H1 (cell line): ENCODE data around the gene IQCH. TPM values are rescaled to one million over a fixed set of nuclear protein-coding genes. Genes with fewer than 3 reads are reported as not detected.

Experiments
- CTCF ChIA-PET: fragments of 300-600 bp; sonication (Branson Sonifier 250); formaldehyde crosslinking; loops from one replicate; lab custom pipeline; 2021; ENCODE audit not compliant: partially characterized antibody; lab: Charles Lee
- POLR2A ChIA-PET: fragments of 300-600 bp; sonication (Branson Sonifier 250); formaldehyde crosslinking; loops from one replicate; lab custom pipeline; 2021; ENCODE audit warnings: inconsistent platforms; ENCODE audit not compliant: partially characterized antibody; lab: Charles Lee
- DNase-seq, 2 experiments: peaks; one replicate each; pipeline versions ENCODE4 v3.0.0 to v3.0.0-alpha.2; 2010 to 2022; ENCODE audit warnings: low spot score in 2 of 2, low read depth in 1 of 2, mixed read lengths in 1 of 2
- FAIRE-seq: peaks from 2 replicates; lab custom pipeline; 2011; peaks lifted over from hg19 to GRCh38; lab: Jason Lieb, UNC
- H2AFZ ChIP-seq: 2 replicates; pipeline ENCODE4 v1.8.1; 2012; ENCODE audit warnings: low read length, inconsistent platforms
- H2AK5ac ChIP-seq: 2 replicates; pipeline ENCODE4 v1.6.1; 2013; ENCODE audit warnings: low read depth, low read length
- H2BK120ac ChIP-seq: replicated peaks from 2 replicates; pipeline ENCODE3; 2013; ENCODE audit warnings: low read depth, low read length, inconsistent platforms
- H2BK12ac ChIP-seq: 2 replicates; pipeline ENCODE4 v1.6.1; 2013; ENCODE audit warnings: low read depth, low read length
- H2BK15ac ChIP-seq: 2 replicates; pipeline ENCODE4 v1.6.1; 2013; ENCODE audit warnings: low read length
- H2BK20ac ChIP-seq: 2 replicates; pipeline ENCODE4 v1.6.1; 2013; ENCODE audit warnings: low read length
- H2BK5ac ChIP-seq: 2 replicates; pipeline ENCODE4 v1.6.1; 2013; ENCODE audit warnings: low read depth, low read length
- H3K14ac ChIP-seq: 2 replicates; pipeline ENCODE4 v1.6.1; 2013; ENCODE audit warnings: inconsistent platforms; ENCODE audit not compliant: insufficient read length
- H3K18ac ChIP-seq: 2 replicates; pipeline ENCODE4 v1.6.1; 2013; ENCODE audit warnings: low read length; ENCODE audit errors: extremely low read depth
- H3K23ac ChIP-seq: 2 replicates; pipeline ENCODE4 v1.6.1; 2013; ENCODE audit warnings: inconsistent platforms; ENCODE audit not compliant: insufficient read length
- H3K23me2 ChIP-seq: 2 replicates; pipeline ENCODE4 v1.6.1; 2013; ENCODE audit warnings: low read depth, low read length
- H3K27ac ChIP-seq: 2 replicates; pipeline ENCODE4 v1.6.1; 2011; ENCODE audit warnings: low read depth, low read length, inconsistent platforms
- H3K27me3 ChIP-seq, 4 experiments: replicated peaks in 1 of 4; 1 replicate in 1 of 4; 2 replicates in 3 of 4; pipeline versions ENCODE4 v1.6.1 to v1.8.1; 2011 to 2013; ENCODE audit warnings: low read length in 3 of 4, mild to moderate bottlenecking in 3 of 4, inconsistent platforms in 2 of 4, mixed read lengths in 2 of 4, moderate library complexity in 1 of 4; ENCODE audit not compliant: control insufficient read depth in 3 of 4, insufficient read depth in 3 of 4; ENCODE audit errors: extremely low read depth in 1 of 4
- H3K36me3 ChIP-seq, 4 experiments: 2 replicates each; pipeline versions ENCODE4 v1.6.1 to v1.8.1; 2011 to 2013; ENCODE audit warnings: mild to moderate bottlenecking in 4 of 4, low read length in 3 of 4, moderate library complexity in 2 of 4, control low read depth in 1 of 4, inconsistent platforms in 1 of 4; ENCODE audit not compliant: insufficient read depth in 4 of 4, control insufficient read depth in 2 of 4
- H3K4ac ChIP-seq: replicated peaks from 2 replicates; pipeline ENCODE3; 2013; ENCODE audit warnings: low read length, low read depth, mixed read lengths, inconsistent platforms; ENCODE audit not compliant: insufficient read length
- H3K4me1 ChIP-seq, 4 experiments: replicated peaks in 1 of 4; 1 replicate in 1 of 4; 2 replicates in 3 of 4; pipeline versions ENCODE4 v1.6.1 to v1.8.1; 2011 to 2013; ENCODE audit warnings: low read length in 3 of 4, inconsistent platforms in 2 of 4, mixed read lengths in 1 of 4; ENCODE audit not compliant: insufficient read depth in 4 of 4, control insufficient read depth in 3 of 4
- H3K4me2 ChIP-seq, 2 experiments: 2 replicates each; pipeline versions ENCODE4 v1.6.1 to v1.8.1; 2011 to 2013; ENCODE audit warnings: low read depth in 2 of 2, low read length in 2 of 2, control low read depth in 1 of 2, inconsistent platforms in 1 of 2, mild to moderate bottlenecking in 1 of 2; ENCODE audit not compliant: insufficient read depth in 1 of 2
- H3K4me3 ChIP-seq, 4 experiments: fragments of 200-600, 300-600 bp in 1 of 4; sonication (generic), shearing (Covaris generic), sonication (Bioruptor Twin) in 1 of 4; 2 replicates each; pipeline versions ENCODE4 v1.5.1 to v1.8.1; 2011 to 2016; ENCODE audit warnings: low read length in 4 of 4, low read depth in 3 of 4, control low read depth in 2 of 4, inconsistent platforms in 2 of 4, mild to moderate bottlenecking in 2 of 4, mixed read lengths in 1 of 4, moderate library complexity in 1 of 4; ENCODE audit not compliant: insufficient read depth in 2 of 4; ENCODE audit errors: extremely low read depth in 1 of 4
- H3K56ac ChIP-seq: replicated peaks from 2 replicates; pipeline ENCODE3; 2013; ENCODE audit warnings: low read depth, mild to moderate bottlenecking, mixed read lengths, low read length, inconsistent platforms; ENCODE audit not compliant: insufficient read length
- H3K79me1 ChIP-seq: 2 replicates; pipeline ENCODE4 v1.6.1; 2013; ENCODE audit warnings: low read depth, low read length, control low read depth
- H3K79me2 ChIP-seq, 2 experiments: 2 replicates each; pipeline versions ENCODE4 v1.6.1 to v1.8.1; 2012 to 2013; ENCODE audit warnings: low read length in 2 of 2, mild to moderate bottlenecking in 2 of 2, inconsistent platforms in 1 of 2; ENCODE audit not compliant: insufficient read depth in 2 of 2, control insufficient read depth in 1 of 2
- H3K9ac ChIP-seq, 4 experiments: replicated peaks in 1 of 4; 1 replicate in 1 of 4; 2 replicates in 3 of 4; pipeline versions ENCODE4 v1.6.1 to v1.8.1; 2011 to 2013; ENCODE audit warnings: low read depth in 3 of 4, low read length in 3 of 4, control low read depth in 2 of 4, mild to moderate bottlenecking in 2 of 4, moderate library complexity in 2 of 4, inconsistent platforms in 1 of 4; ENCODE audit errors: extremely low read depth in 1 of 4
- H3K9me3 ChIP-seq, 2 experiments: 2 replicates each; pipeline versions ENCODE4 v1.6.1 to v1.8.1; 2012 to 2013; ENCODE audit warnings: mild to moderate bottlenecking in 2 of 2, moderate library complexity in 2 of 2, control low read depth in 1 of 2, inconsistent platforms in 1 of 2, low read depth in 1 of 2, low read length in 1 of 2, mixed read lengths in 1 of 2; ENCODE audit not compliant: insufficient read depth in 2 of 2
- H4K20me1 ChIP-seq, 2 experiments: replicated peaks in 1 of 2; 2 replicates each; pipeline versions ENCODE3 to v1.8.1; 2011 to 2013; ENCODE audit warnings: inconsistent platforms in 2 of 2, low read length in 2 of 2, mild to moderate bottlenecking in 1 of 2; ENCODE audit not compliant: insufficient read depth in 2 of 2, control insufficient read depth in 1 of 2
- H4K5ac ChIP-seq: 2 replicates; pipeline ENCODE4 v1.6.1; 2013; ENCODE audit warnings: low read length, low read depth, mixed read lengths, inconsistent platforms; ENCODE audit not compliant: insufficient read length
- H4K8ac ChIP-seq: 2 replicates; pipeline ENCODE4 v1.8.0; 2013; ENCODE audit warnings: mild to moderate bottlenecking, moderate library complexity, low read length, inconsistent platforms; ENCODE audit not compliant: insufficient read depth; ENCODE audit errors: extremely low read depth
- H4K91ac ChIP-seq: replicated peaks from 2 replicates; pipeline ENCODE3; 2013; ENCODE audit warnings: low read length, mixed read lengths, inconsistent platforms; ENCODE audit not compliant: insufficient read length
- JUN ChIP-seq: IDR thresholded peaks from 2 replicates; pipeline ENCODE4 v1.6.1; 2011; ENCODE audit warnings: low read depth, mild to moderate bottlenecking, improper control_type of control experiment, low read length
- polyA plus RNA-seq, 7 experiments: library from polyadenylated mRNA; depleted of rRNA in 3 of 7; stranded (reverse) in 5 of 7; unstranded in 2 of 7; fragments of >200 nt in 5 of 7; fragments of 200-250 nt in 2 of 7; gene quantifications; 1 replicate in 5 of 7; 2 replicates in 1 of 7; 4 replicates in 1 of 7; pipeline versions ENCODE4 v1.2.1 to v1.2.3, GENCODE V29; 2011 to 2013; ENCODE audit warnings: missing spikeins in 2 of 7, mixed read lengths in 2 of 7
- total RNA-seq: library from RNA; stranded (reverse); fragmentation: NEBNext Ultra II Directional; extraction: Animal tissue kit (Norgen Biotek cat#: 25700); gene quantifications from 2 replicates; pipeline ENCODE4 v1.2.1, GENCODE V29; 2021

Gene IQCH
- total and polyA plus RNA-seq, 2 of the 8 experiments (the other 6 are each of a cell fraction or from before 2014, with no cell fraction given), result 0.60 to 1.9 TPM

GRCh38 chr15:67249830-67250229, 4.8 kb upstream of the IQCH start:
- Histone ChIP-seq H3K23ac (no peak overlapping the region), H3K56ac (no peak overlapping the region), H3K79me1 (no peaks in the 10 kb centered on the region; the same call in none of the 2 replicates), H2BK15ac (no peak overlapping the region), H3K36me3 (no peaks in the 10 kb centered on the region), H3K4ac (no peak overlapping the region), H3K9me3 (no peaks in the 10 kb centered on the region), H3K23me2 (0 out of 2 replicates have a peak, but pooled peaks cover 3% of the 10 kb centered on the region), H4K5ac (no peak overlapping the region), H2BK120ac (no peak overlapping the region), H3K79me2 (peaks cover 2 to 81% of the 10 kb centered on the region in 2 experiments; a peak in 3 of 4 replicates), H3K4me2 (no peak overlapping the region), H3K9ac (no peak overlapping the region), H3K18ac (no peak overlapping the region), H2AK5ac (no peak overlapping the region), H3K27me3 (no peaks in the 10 kb centered on the region), H3K14ac (no peak overlapping the region), H3K4me3 (no peak overlapping the region), H4K20me1 (peaks cover 0 to 2% of the 10 kb centered on the region in 2 experiments), H3K27ac (no peak overlapping the region), H2AFZ (no peak overlapping the region), H2BK20ac (no peak overlapping the region), H2BK12ac (no peak overlapping the region), H4K91ac (no peak overlapping the region), H3K4me1 (no peaks in the 10 kb centered on the region), H2BK5ac (no peak overlapping the region), H4K8ac (no peak overlapping the region)
- no peak for FAIRE-seq
- no peak for DNase-seq
- ChIA-PET POLR2A (interaction anchor here (0.9 kb wide), 1 partner anchor 14 kb away, joined by 3 read pairs; no protein-coding TSS in a partner anchor), CTCF (interaction anchor here (1.6 kb wide), 1 partner anchor 184 kb away, joined by 3 read pairs; no protein-coding TSS in a partner anchor)
- TF ChIP-seq JUN, result no peak
